ENCODE results near the gene ARF1.

ARF1 gene

DNA sequence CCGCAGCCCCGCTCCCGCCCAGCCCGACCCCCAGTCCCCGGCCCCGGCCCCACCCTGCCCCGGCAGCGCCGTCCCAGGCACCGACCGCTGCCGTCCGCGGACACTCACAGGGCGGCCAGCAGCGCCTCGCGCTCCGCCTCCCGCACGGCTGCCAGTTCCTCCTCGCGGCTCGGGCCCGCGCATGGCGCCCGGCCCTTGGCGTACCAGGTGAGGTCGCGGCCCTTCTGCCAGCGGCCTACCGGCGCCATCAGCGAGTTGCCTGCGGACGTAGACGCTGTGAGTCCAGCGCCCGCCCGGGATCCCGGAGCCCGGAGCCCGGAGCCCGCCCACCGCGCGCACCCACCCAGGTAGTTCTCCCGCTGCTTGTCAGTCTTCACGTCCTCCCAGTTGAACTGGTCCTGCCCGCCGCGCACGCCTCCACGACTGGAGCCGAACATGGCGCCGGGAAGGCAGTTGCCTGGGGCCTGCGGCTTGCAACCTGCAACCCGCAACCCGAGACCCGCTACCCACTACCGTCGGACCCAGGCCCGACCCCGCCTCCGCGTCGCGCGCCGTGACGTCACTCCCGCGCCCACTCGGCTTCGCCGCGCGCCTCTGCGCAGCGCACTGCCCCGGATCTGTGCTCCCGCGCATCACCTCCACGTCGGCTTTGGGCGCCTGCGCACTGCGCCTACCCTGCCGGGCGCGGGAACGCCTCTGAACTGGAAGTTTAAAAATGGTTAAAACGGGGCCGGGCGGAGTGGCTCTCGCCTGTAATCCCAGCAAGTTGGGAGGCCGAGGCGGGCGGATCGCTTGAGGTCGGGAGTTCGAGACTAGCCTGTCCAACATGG is 20.5 kb downstream of the ARF1 start, which contains the start of gene C1orf35:
C1orf35 (minus strand) TSS at position 535 of the 830 bp plus-strand sequence; CDS start at position 437, 98 bp downstream.
- peaks cover 9% of the 10 kb centered on the region for H3K36me3 ChIP-seq
- H3K27me3 ChIP-seq (ENCODE audit: insufficient read depth, low read depth, severe bottlenecking): no peaks in the 10 kb centered on the region
- peak within 1 kb of the TSS; percentile 86 for H3K27ac ChIP-seq
- peak; percentile 87 for DNase-seq
- H3K4me3 ChIP-seq (ENCODE audit: low read depth, low read length): peak within 1 kb of the TSS; percentile 65
- TF ChIP-seq, protein P1, sequence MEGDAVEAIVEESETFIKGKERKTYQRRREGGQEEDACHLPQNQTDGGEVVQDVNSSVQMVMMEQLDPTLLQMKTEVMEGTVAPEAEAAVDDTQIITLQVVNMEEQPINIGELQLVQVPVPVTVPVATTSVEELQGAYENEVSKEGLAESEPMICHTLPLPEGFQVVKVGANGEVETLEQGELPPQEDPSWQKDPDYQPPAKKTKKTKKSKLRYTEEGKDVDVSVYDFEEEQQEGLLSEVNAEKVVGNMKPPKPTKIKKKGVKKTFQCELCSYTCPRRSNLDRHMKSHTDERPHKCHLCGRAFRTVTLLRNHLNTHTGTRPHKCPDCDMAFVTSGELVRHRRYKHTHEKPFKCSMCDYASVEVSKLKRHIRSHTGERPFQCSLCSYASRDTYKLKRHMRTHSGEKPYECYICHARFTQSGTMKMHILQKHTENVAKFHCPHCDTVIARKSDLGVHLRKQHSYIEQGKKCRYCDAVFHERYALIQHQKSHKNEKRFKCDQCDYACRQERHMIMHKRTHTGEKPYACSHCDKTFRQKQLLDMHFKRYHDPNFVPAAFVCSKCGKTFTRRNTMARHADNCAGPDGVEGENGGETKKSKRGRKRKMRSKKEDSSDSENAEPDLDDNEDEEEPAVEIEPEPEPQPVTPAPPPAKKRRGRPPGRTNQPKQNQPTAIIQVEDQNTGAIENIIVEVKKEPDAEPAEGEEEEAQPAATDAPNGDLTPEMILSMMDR (IDR thresholded peaks at IDR 0.05; ENCODE audit: low read depth, low read length): no peak
- H3K9me3 ChIP-seq (ENCODE audit: severe bottlenecking): no peaks in the 10 kb centered on the region

DNA sequence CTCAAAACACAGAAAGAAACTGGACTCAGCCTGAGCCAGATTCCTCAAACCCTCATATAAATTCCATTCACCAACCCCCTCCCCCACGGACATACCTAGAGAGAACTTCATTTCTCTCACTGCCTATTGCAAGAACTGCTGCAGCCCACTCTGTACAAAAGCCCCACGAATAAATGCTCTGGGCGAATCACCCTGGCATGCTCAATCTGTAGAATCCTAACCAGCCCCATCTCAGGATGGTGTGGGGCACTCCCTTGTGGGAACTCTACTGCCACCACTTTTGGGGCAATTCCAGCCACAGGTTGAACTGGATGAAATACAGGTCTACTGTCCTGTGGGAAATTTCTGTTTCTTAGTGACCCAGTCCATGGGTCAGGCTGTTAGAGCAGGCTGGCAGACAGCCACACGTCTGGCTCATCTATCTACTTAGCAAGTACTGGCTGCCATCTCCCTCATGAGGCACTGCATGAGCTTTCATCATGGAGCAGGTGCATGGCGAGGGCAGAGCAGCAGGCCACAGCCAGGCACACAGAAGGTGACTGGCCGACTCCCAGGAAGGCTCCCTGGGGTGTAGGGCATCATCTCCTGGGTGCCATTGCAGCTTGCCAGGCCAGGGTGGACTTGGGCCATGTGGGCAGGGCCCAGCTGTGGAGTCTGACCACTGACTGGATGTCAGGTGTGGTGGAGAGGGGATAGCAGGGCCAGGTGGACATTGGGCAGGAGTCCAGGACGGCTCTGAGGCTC is 22.2 kb downstream of the ARF1 start:
- Histone ChIP-seq H3K4me3 (ENCODE audit: low read depth, low read length) (no peak overlapping the region), H3K36me3 (peaks cover 2% of the 10 kb centered on the region), H3K9me3 (ENCODE audit: severe bottlenecking) (no peaks in the 10 kb centered on the region), H3K27ac (no peak overlapping the region), H3K27me3 (ENCODE audit: insufficient read depth, low read depth, severe bottlenecking) (no peaks in the 10 kb centered on the region)
- TF ChIP-seq, protein P1 (IDR thresholded peaks at IDR 0.05; ENCODE audit: low read depth, low read length): no peak
- DNase-seq: no peak

DNA sequence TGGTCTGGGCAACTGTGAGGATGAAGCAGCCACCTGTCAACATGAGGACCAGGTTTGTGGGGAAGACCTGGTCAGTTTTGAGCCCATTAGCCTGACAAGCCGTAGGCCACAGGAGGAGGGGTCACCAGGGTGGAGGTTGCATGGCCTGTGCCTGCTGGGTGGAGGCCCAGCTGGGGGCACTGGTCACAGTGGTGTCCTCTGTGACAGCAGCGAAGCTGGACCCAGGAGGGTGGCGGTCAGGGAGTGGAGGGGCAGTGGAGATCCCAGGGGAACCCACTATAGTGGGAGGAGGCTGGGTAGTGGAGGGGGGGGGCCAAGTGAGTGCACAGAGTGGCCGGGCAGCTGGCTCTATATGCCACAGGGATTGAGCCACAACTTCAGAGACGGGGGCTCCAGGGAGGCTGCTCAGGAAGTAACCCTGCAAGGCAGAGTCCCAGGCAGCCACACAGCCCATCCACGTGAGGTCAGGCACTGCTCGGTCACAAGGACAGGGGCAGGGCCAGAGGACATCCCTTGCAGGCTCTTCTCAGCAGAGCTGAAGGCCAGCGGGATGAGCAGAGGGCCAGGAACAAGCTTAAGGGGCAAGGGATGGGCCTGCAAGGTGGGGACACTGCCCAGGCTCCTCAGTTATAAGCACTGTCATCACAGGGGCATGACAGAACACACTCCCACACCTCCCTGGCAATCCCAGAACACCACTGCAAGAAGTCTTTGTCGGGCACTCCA is 22.9 kb downstream of the ARF1 start:
- H3K36me3 ChIP-seq: no peaks in the 10 kb centered on the region; the same call in 1 of the 2 replicates
- no peak overlapping the region for H3K4me3 ChIP-seq (ENCODE audit: low read depth, low read length)
- no peak overlapping the region for H3K27ac ChIP-seq
- no peak for DNase-seq
- no peaks in the 10 kb centered on the region for H3K27me3 ChIP-seq (ENCODE audit: insufficient read depth, low read depth, severe bottlenecking)
- no peaks in the 10 kb centered on the region for H3K9me3 ChIP-seq (ENCODE audit: severe bottlenecking)
- TF ChIP-seq, protein P1 (IDR thresholded peaks at IDR 0.05; ENCODE audit: low read depth, low read length): no peak

DNA sequence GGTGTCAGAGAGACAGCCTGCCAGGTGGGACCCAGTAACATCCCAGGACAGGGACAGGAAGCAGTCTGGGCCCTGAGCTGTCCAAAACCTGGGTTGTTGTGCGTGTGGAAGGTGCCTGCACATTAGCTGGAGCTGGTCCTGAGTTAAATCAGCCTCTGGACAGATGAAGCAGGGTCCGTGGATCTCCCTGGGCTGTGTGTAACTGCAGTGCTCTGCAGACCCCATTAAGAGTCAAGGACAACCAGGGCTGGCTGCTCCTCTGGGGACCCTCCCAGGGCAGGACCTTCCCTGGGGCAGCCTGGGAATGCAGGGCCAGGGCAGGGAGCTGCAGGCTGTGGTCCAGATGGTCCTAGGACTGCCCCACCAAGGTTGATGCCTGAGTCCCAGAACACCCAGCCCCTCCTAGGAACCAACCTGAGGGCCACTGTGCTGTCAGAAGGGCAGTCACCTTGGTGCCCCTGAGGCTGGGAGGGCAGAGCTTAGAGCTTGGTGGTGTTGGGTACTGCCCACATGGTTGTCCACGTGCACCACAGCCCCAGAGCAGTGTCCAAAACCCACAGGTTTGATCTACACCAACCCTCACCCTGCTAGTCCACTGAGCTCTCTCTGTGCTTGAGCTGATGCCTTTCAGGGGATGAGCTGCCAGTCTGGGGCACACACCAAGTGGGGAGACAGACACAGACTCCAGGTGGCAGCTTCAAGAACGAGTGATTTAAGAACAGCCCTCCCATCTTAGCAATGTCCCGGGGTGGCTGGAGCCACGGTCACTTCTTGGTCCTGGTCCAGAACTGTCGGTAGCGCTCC is 23.7 kb downstream of the ARF1 start:
- DNase-seq: no peak
- TF ChIP-seq, protein P1 (IDR thresholded peaks at IDR 0.05; ENCODE audit: low read depth, low read length): no peak
- no peaks in the 10 kb centered on the region for H3K27me3 ChIP-seq (ENCODE audit: insufficient read depth, low read depth, severe bottlenecking)
- no peak overlapping the region for H3K4me3 ChIP-seq (ENCODE audit: low read depth, low read length)
- H3K36me3 ChIP-seq: no peaks in the 10 kb centered on the region
- H3K9me3 ChIP-seq (ENCODE audit: severe bottlenecking): no peaks in the 10 kb centered on the region
- no peak overlapping the region for H3K27ac ChIP-seq

- Histone ChIP-seq H3K4me3 (ENCODE audit: low read depth, low read length) (no peak overlapping the region), H3K27me3 (ENCODE audit: insufficient read depth, low read depth, severe bottlenecking) (no peaks in the 10 kb centered on the region), H3K36me3 (no peaks in the 10 kb centered on the region), H3K9me3 (ENCODE audit: severe bottlenecking) (no peaks in the 10 kb centered on the region), H3K27ac (no peak overlapping the region)
- DNase-seq: no peak
- TF ChIP-seq, protein P1 (IDR thresholded peaks at IDR 0.05; ENCODE audit: low read depth, low read length): no peak
Observed at GRCh38 chr1:228106800-228107054, 24.2 kb downstream of the ARF1 start.
